GM13976 (cell line): ENCODE measurements around the gene CRBN.

ENCODE experiments used
- DNase-seq: peaks from one replicate; pipeline ENCODE4 v3.0.0; 2012; ENCODE audit warnings: low spot score
- CTCF ChIP-seq: IDR thresholded peaks from 2 replicates; pipeline ENCODE4 v1.5.1; 2012; ENCODE audit warnings: borderline replicate concordance, mild to moderate bottlenecking; ENCODE audit not compliant: insufficient read depth; ENCODE audit errors: extremely low read depth, missing control alignments, control extremely low read depth
- in situ Hi-C: fragments of 300-500 bp; cut with MboI; formaldehyde crosslinking; loops from one replicate; pipeline ENCODE4 v1.12.0; 2022; ENCODE audit warnings: low sequenced_read_pairs, mixed read lengths, inconsistent platforms; ENCODE audit not compliant: unreplicated experiment

CRBN gene

GRCh38 chr3:3160826-3161225 lies 18.7 kb downstream of the CRBN start:
- no peak for DNase-seq
- in situ Hi-C loops, result loop anchor here (25.0 kb wide), 1 partner anchor 399 kb away; no protein-coding TSS in a partner anchor
- TF ChIP-seq CTCF, result no peak

DNA sequence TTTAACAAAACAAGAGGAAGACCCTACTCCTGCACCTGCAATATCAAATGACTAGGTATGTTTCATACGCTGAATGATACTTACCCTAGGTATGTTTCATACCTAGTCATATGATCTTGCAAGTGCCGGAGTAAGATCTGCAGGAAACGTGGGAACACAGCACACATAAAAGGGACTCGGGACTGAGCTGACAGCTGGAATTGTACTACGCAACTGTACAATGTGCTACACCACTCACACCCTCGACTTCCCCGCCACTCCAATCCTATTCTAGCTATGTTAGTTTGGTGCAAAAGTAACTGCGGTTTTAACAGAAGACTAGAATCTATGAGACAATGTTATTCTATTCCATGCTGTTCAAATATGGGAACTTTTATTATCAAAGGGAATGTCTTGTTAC lies 22.0 kb downstream of the CRBN start:
- no peak for DNase-seq
- in situ Hi-C loops, result loop anchor here (25.0 kb wide), 1 partner anchor 395 kb away; no protein-coding TSS in a partner anchor
- TF ChIP-seq CTCF, result no peak

- DNase-seq, result no peak
- no peak for TF ChIP-seq CTCF
- in situ Hi-C loops, result loop anchor here (25.0 kb wide), 1 partner anchor 393 kb away; no protein-coding TSS in a partner anchor
These were observed 24.4 kb downstream of the CRBN start for GRCh38 chr3:3154879-3155610.

DNA sequence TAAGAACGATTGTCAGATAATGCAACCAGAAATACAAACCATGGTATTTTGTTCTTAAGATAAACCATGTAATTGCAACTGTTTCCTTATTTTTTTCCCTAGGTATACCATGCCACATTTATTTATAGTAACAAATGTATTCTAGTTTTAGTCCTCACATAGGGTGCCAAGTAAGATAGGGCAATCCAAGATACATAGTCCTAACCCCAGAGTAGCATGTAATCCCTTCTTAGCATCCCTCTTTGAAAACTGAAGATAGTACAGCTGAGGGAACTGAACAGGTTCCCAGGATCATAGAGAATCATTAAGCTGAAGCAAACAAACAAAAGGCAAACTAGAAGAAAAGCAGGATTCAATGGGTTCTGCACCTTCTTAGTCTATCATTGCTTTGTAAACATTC lies 28.0 kb downstream of the CRBN start:
- in situ Hi-C loops, result loop anchor here (25.0 kb wide), 1 partner anchor 389 kb away; no protein-coding TSS in a partner anchor
- no peak for DNase-seq

GRCh38 chr3:3149560-3149959 lies 29.9 kb downstream of the CRBN start:
- DNase-seq, result no peak
- in situ Hi-C loops, result no loop called here
- no peak for TF ChIP-seq CTCF

More for the DNA sequence above, 28.0 kb downstream of the CRBN start:
- no peak for TF ChIP-seq CTCF

DNA sequence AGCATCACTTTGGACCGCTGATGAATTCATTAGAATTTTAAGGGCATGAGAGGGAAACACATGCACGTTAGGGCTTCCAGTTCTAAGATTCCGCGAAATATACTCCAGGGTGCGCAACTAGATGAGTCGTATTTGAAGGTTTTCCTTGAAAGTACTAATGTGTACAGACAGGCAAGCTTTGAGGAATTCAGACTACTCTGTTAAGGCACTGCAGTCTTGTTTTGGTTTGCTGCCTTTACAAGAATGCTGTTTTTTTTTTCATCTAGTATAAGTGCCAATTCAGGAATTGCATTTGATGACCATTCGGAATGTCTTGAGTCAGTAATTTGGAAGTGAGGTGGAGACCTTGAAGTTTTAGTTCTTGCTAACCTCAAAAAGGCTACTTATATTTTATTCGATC lies 33.7 kb downstream of the CRBN start:
- DNase-seq, result no peak
- TF ChIP-seq CTCF, result no peak

More for the DNA sequence above, 33.7 kb downstream of the CRBN start:
- in situ Hi-C loops, result no loop called here
